H1 (cell line): ENCODE data around the gene TNRC6A. TPM values are rescaled to one million over a fixed set of nuclear protein-coding genes. Genes with fewer than 3 reads are reported as not detected.

Experiments used
- CTCF ChIA-PET: fragments of 300-600 bp; sonication (Branson Sonifier 250); formaldehyde crosslinking; loops from one replicate; lab custom pipeline; 2021; ENCODE audit not compliant: partially characterized antibody; lab: Charles Lee
- POLR2A ChIA-PET: fragments of 300-600 bp; sonication (Branson Sonifier 250); formaldehyde crosslinking; loops from one replicate; lab custom pipeline; 2021; ENCODE audit warnings: inconsistent platforms; ENCODE audit not compliant: partially characterized antibody; lab: Charles Lee
- DNase-seq, 2 experiments: peaks; one replicate each; pipeline versions ENCODE4 v3.0.0 to v3.0.0-alpha.2; 2010 to 2022; ENCODE audit warnings: low spot score in 2 of 2, low read depth in 1 of 2, mixed read lengths in 1 of 2
- FAIRE-seq: peaks from 2 replicates; lab custom pipeline; 2011; peaks lifted over from hg19 to GRCh38; lab: Jason Lieb, UNC
- H2AFZ ChIP-seq: 2 replicates; pipeline ENCODE4 v1.8.1; 2012; ENCODE audit warnings: low read length, inconsistent platforms
- H2AK5ac ChIP-seq: 2 replicates; pipeline ENCODE4 v1.6.1; 2013; ENCODE audit warnings: low read depth, low read length
- H2BK120ac ChIP-seq: replicated peaks from 2 replicates; pipeline ENCODE3; 2013; ENCODE audit warnings: low read depth, low read length, inconsistent platforms
- H2BK12ac ChIP-seq: 2 replicates; pipeline ENCODE4 v1.6.1; 2013; ENCODE audit warnings: low read depth, low read length
- H2BK15ac ChIP-seq: 2 replicates; pipeline ENCODE4 v1.6.1; 2013; ENCODE audit warnings: low read length
- H2BK20ac ChIP-seq: 2 replicates; pipeline ENCODE4 v1.6.1; 2013; ENCODE audit warnings: low read length
- H2BK5ac ChIP-seq: 2 replicates; pipeline ENCODE4 v1.6.1; 2013; ENCODE audit warnings: low read depth, low read length
- H3K14ac ChIP-seq: 2 replicates; pipeline ENCODE4 v1.6.1; 2013; ENCODE audit warnings: inconsistent platforms; ENCODE audit not compliant: insufficient read length
- H3K18ac ChIP-seq: 2 replicates; pipeline ENCODE4 v1.6.1; 2013; ENCODE audit warnings: low read length; ENCODE audit errors: extremely low read depth
- H3K23ac ChIP-seq: 2 replicates; pipeline ENCODE4 v1.6.1; 2013; ENCODE audit warnings: inconsistent platforms; ENCODE audit not compliant: insufficient read length
- H3K23me2 ChIP-seq: 2 replicates; pipeline ENCODE4 v1.6.1; 2013; ENCODE audit warnings: low read depth, low read length
- H3K27ac ChIP-seq: 2 replicates; pipeline ENCODE4 v1.6.1; 2011; ENCODE audit warnings: low read depth, low read length, inconsistent platforms
- H3K27me3 ChIP-seq, 4 experiments: replicated peaks in 1 of 4; 1 replicate in 1 of 4; 2 replicates in 3 of 4; pipeline versions ENCODE4 v1.6.1 to v1.8.1; 2011 to 2013; ENCODE audit warnings: low read length in 3 of 4, mild to moderate bottlenecking in 3 of 4, inconsistent platforms in 2 of 4, mixed read lengths in 2 of 4, moderate library complexity in 1 of 4; ENCODE audit not compliant: control insufficient read depth in 3 of 4, insufficient read depth in 3 of 4; ENCODE audit errors: extremely low read depth in 1 of 4
- H3K36me3 ChIP-seq, 4 experiments: 2 replicates each; pipeline versions ENCODE4 v1.6.1 to v1.8.1; 2011 to 2013; ENCODE audit warnings: mild to moderate bottlenecking in 4 of 4, low read length in 3 of 4, moderate library complexity in 2 of 4, control low read depth in 1 of 4, inconsistent platforms in 1 of 4; ENCODE audit not compliant: insufficient read depth in 4 of 4, control insufficient read depth in 2 of 4
- H3K4ac ChIP-seq: replicated peaks from 2 replicates; pipeline ENCODE3; 2013; ENCODE audit warnings: low read length, low read depth, mixed read lengths, inconsistent platforms; ENCODE audit not compliant: insufficient read length
- H3K4me1 ChIP-seq, 4 experiments: replicated peaks in 1 of 4; 1 replicate in 1 of 4; 2 replicates in 3 of 4; pipeline versions ENCODE4 v1.6.1 to v1.8.1; 2011 to 2013; ENCODE audit warnings: low read length in 3 of 4, inconsistent platforms in 2 of 4, mixed read lengths in 1 of 4; ENCODE audit not compliant: insufficient read depth in 4 of 4, control insufficient read depth in 3 of 4
- H3K4me2 ChIP-seq, 2 experiments: 2 replicates each; pipeline versions ENCODE4 v1.6.1 to v1.8.1; 2011 to 2013; ENCODE audit warnings: low read depth in 2 of 2, low read length in 2 of 2, control low read depth in 1 of 2, inconsistent platforms in 1 of 2, mild to moderate bottlenecking in 1 of 2; ENCODE audit not compliant: insufficient read depth in 1 of 2
- H3K4me3 ChIP-seq, 4 experiments: fragments of 200-600, 300-600 bp in 1 of 4; sonication (generic), shearing (Covaris generic), sonication (Bioruptor Twin) in 1 of 4; 2 replicates each; pipeline versions ENCODE4 v1.5.1 to v1.8.1; 2011 to 2016; ENCODE audit warnings: low read length in 4 of 4, low read depth in 3 of 4, control low read depth in 2 of 4, inconsistent platforms in 2 of 4, mild to moderate bottlenecking in 2 of 4, mixed read lengths in 1 of 4, moderate library complexity in 1 of 4; ENCODE audit not compliant: insufficient read depth in 2 of 4; ENCODE audit errors: extremely low read depth in 1 of 4
- H3K56ac ChIP-seq: replicated peaks from 2 replicates; pipeline ENCODE3; 2013; ENCODE audit warnings: low read depth, mild to moderate bottlenecking, mixed read lengths, low read length, inconsistent platforms; ENCODE audit not compliant: insufficient read length
- H3K79me1 ChIP-seq: 2 replicates; pipeline ENCODE4 v1.6.1; 2013; ENCODE audit warnings: low read depth, low read length, control low read depth
- H3K79me2 ChIP-seq, 2 experiments: 2 replicates each; pipeline versions ENCODE4 v1.6.1 to v1.8.1; 2012 to 2013; ENCODE audit warnings: low read length in 2 of 2, mild to moderate bottlenecking in 2 of 2, inconsistent platforms in 1 of 2; ENCODE audit not compliant: insufficient read depth in 2 of 2, control insufficient read depth in 1 of 2
- H3K9ac ChIP-seq, 4 experiments: replicated peaks in 1 of 4; 1 replicate in 1 of 4; 2 replicates in 3 of 4; pipeline versions ENCODE4 v1.6.1 to v1.8.1; 2011 to 2013; ENCODE audit warnings: low read depth in 3 of 4, low read length in 3 of 4, control low read depth in 2 of 4, mild to moderate bottlenecking in 2 of 4, moderate library complexity in 2 of 4, inconsistent platforms in 1 of 4; ENCODE audit errors: extremely low read depth in 1 of 4
- H3K9me3 ChIP-seq, 2 experiments: 2 replicates each; pipeline versions ENCODE4 v1.6.1 to v1.8.1; 2012 to 2013; ENCODE audit warnings: mild to moderate bottlenecking in 2 of 2, moderate library complexity in 2 of 2, control low read depth in 1 of 2, inconsistent platforms in 1 of 2, low read depth in 1 of 2, low read length in 1 of 2, mixed read lengths in 1 of 2; ENCODE audit not compliant: insufficient read depth in 2 of 2
- H4K20me1 ChIP-seq, 2 experiments: replicated peaks in 1 of 2; 2 replicates each; pipeline versions ENCODE3 to v1.8.1; 2011 to 2013; ENCODE audit warnings: inconsistent platforms in 2 of 2, low read length in 2 of 2, mild to moderate bottlenecking in 1 of 2; ENCODE audit not compliant: insufficient read depth in 2 of 2, control insufficient read depth in 1 of 2
- H4K5ac ChIP-seq: 2 replicates; pipeline ENCODE4 v1.6.1; 2013; ENCODE audit warnings: low read length, low read depth, mixed read lengths, inconsistent platforms; ENCODE audit not compliant: insufficient read length
- H4K8ac ChIP-seq: 2 replicates; pipeline ENCODE4 v1.8.0; 2013; ENCODE audit warnings: mild to moderate bottlenecking, moderate library complexity, low read length, inconsistent platforms; ENCODE audit not compliant: insufficient read depth; ENCODE audit errors: extremely low read depth
- H4K91ac ChIP-seq: replicated peaks from 2 replicates; pipeline ENCODE3; 2013; ENCODE audit warnings: low read length, mixed read lengths, inconsistent platforms; ENCODE audit not compliant: insufficient read length
- CBX8 ChIP-seq: fragments of 300-800, 300-1000 bp; sonication (generic); IDR thresholded peaks from 2 replicates; pipeline ENCODE4 v1.7.1; 2016; ENCODE audit warnings: low read depth, low read length, borderline replicate concordance
- CREB1 ChIP-seq: IDR thresholded peaks from 2 replicates; pipeline ENCODE4 v1.6.1; 2012; ENCODE audit warnings: inconsistent platforms
- EZH2 ChIP-seq: fragments of 200-600 bp; sonication (generic); IDR thresholded peaks from 2 replicates; pipeline ENCODE4 v1.7.1; 2012; ENCODE audit warnings: low read depth, mild to moderate bottlenecking, moderate library complexity, low read length, inconsistent platforms; ENCODE audit not compliant: severe bottlenecking
- PHF8 ChIP-seq: fragments of 200-600 bp; sonication (generic); conservative IDR thresholded peaks from 2 replicates; pipeline ENCODE4 v1.7.1; 2012; ENCODE audit warnings: low read depth, mild to moderate bottlenecking, inconsistent platforms, low read length, moderate library complexity
- POLR2A ChIP-seq, 2 experiments: IDR thresholded peaks; 1 replicate in 1 of 2; 2 replicates in 1 of 2; pipeline ENCODE4 v1.6.1; 2011; ENCODE audit warnings: low read depth in 2 of 2, low read length in 2 of 2, mild to moderate bottlenecking in 2 of 2; ENCODE audit errors: control extremely low read depth in 1 of 2
- WGBS, 2 experiments: shearing (Covaris generic) in 1 of 2; methylation state at CpG; one replicate each; pipeline versions ENCODE4 v1.1.6 to v1.1.7; 2013 to 2015; ENCODE audit warnings: low lambda C conversion rate in 2 of 2, mixed read lengths in 2 of 2, inconsistent platforms in 1 of 2, low coverage in 1 of 2, missing lambda C conversion rate in 1 of 2; ENCODE audit not compliant: insufficient replicate concordance in 2 of 2, insufficient coverage in 1 of 2, insufficient read length in 1 of 2; ENCODE audit errors: extremely low coverage in 1 of 2, missing lambda C conversion rate in 1 of 2; 5-methylcytosine and 5-hydroxymethylcytosine counted together
- polyA plus RNA-seq, 7 experiments: library from polyadenylated mRNA; depleted of rRNA in 3 of 7; stranded (reverse) in 5 of 7; unstranded in 2 of 7; fragments of >200 nt in 5 of 7; fragments of 200-250 nt in 2 of 7; gene quantifications; 1 replicate in 5 of 7; 2 replicates in 1 of 7; 4 replicates in 1 of 7; pipeline versions ENCODE4 v1.2.1 to v1.2.3, GENCODE V29; 2011 to 2013; ENCODE audit warnings: missing spikeins in 2 of 7, mixed read lengths in 2 of 7
- total RNA-seq: library from RNA; stranded (reverse); fragmentation: NEBNext Ultra II Directional; extraction: Animal tissue kit (Norgen Biotek cat#: 25700); gene quantifications from 2 replicates; pipeline ENCODE4 v1.2.1, GENCODE V29; 2021

The TNRC6A gene
- total and polyA plus RNA-seq, 2 of the 8 experiments (the other 6 are each of a cell fraction or from before 2014, with no cell fraction given), result 67.6 to 103 TPM

- Histone ChIP-seq H3K9ac (no peak overlapping the region), H3K27ac (no peak overlapping the region), H2BK12ac (no peak overlapping the region), H2BK5ac (no peak overlapping the region), H3K4me2 (no peak overlapping the region), H3K36me3 (no peaks in the 10 kb centered on the region), H3K23me2 (no peaks in the 10 kb centered on the region), H4K91ac (no peak overlapping the region), H3K79me1 (no peaks in the 10 kb centered on the region), H3K23ac (no peak overlapping the region), H2BK120ac (no peak overlapping the region), H3K56ac (no peak overlapping the region), H3K14ac (no peak overlapping the region), H3K27me3 (no peaks in the 10 kb centered on the region), H2BK15ac (no peak overlapping the region), H3K9me3 (no peaks in the 10 kb centered on the region), H3K4me3 (no peak overlapping the region), H3K4me1 (peaks cover 1 to 16% (median 6%) of the 10 kb centered on the region in 4 experiments; a peak in 6 of 7 replicates), H4K20me1 (no peaks in the 10 kb centered on the region), H4K8ac (no peak overlapping the region), H3K4ac (no peak overlapping the region), H2AK5ac (no peak overlapping the region), H2BK20ac (no peak overlapping the region), H4K5ac (no peak overlapping the region), H3K79me2 (no peaks in the 10 kb centered on the region), H2AFZ (no peak overlapping the region), H3K18ac (no peak overlapping the region)
- ChIA-PET CTCF (interaction anchor here (0.7 to 2.3 kb wide), 9 partner anchors 9 to 173 kb away, joined by 3 to 8 read pairs (median 4); no protein-coding TSS in a partner anchor), POLR2A (no interaction called here)
- no peak for TF ChIP-seq POLR2A (IDR thresholded peaks at IDR 0.05; ENCODE audit: control extremely low read depth in 1 of 2, low read depth in 2 of 2, low read length in 2 of 2)
- no peak for TF ChIP-seq CBX8
- TF ChIP-seq PHF8, result no peak
- no peak for TF ChIP-seq CREB1
- no peak for TF ChIP-seq EZH2
- WGBS, 2 experiments, result 86% methylated on average over 2 of the region's 2 CpGs; no CpG with 5 or more reads in 1 of the 2 experiments
- DNase-seq (no peak), FAIRE-seq (no peak)
Observed at GRCh38 chr16:24688359-24688758, 41.1 kb upstream of the TNRC6A start.
